PC-9 (cell line): ENCODE results near the gene TTC39A. TPM values are rescaled to one million over a fixed set of nuclear protein-coding genes. Genes with fewer than 3 reads are reported as not detected.
"Not testable (repeated sequence)": the region's sequence is repeated elsewhere in the genome, so short reads cannot be mapped to it uniquely, and the experiment has no call there.

ENCODE experiments used
- BruUV-seq: library from RNA; stranded (reverse); fragments of 400-500 nt; replicated peaks from 2 replicates; lab custom pipeline; 2021; lab: Mats Ljungman, UMichigan
- CTCF ChIA-PET: fragments of 300-600 bp; sonication (Branson Sonifier 250); formaldehyde crosslinking; loops from one replicate; lab custom pipeline; 2022; ENCODE audit warnings: antibody characterized with exemption; lab: Charles Lee
- POLR2A ChIA-PET: fragments of 300-600 bp; sonication (Branson Sonifier 250); formaldehyde crosslinking; loops from one replicate; lab custom pipeline; 2022; ENCODE audit warnings: antibody characterized with exemption; ENCODE audit not compliant: unreplicated experiment; lab: Charles Lee
- DNase-seq, 2 experiments: peaks; one replicate each; pipeline versions ENCODE4 v3.0.0 to v3.0.0-alpha.2; 2015 to 2022; ENCODE audit warnings: mixed read lengths in 1 of 2
- H2AFZ ChIP-seq: fragments of 200-600 bp; sonication (generic); 2 replicates; pipeline ENCODE4 v1.8.1; 2017; ENCODE audit warnings: antibody characterized with exemption
- H3F3A ChIP-seq: fragments of 200-600 bp; sonication (generic); 2 replicates; pipeline ENCODE4 v1.8.1; 2017; ENCODE audit warnings: antibody characterized with exemption, mild to moderate bottlenecking, low read depth; ENCODE audit not compliant: insufficient read depth
- H3K27ac ChIP-seq: fragments of 200-600 bp; sonication (generic); 2 replicates; pipeline ENCODE4 v1.6.1; 2016; ENCODE audit warnings: mixed run types
- H3K27me3 ChIP-seq: fragments of 200-600 bp; sonication (generic); 2 replicates; pipeline ENCODE4 v1.6.1; 2016; ENCODE audit warnings: low read depth, mixed run types; ENCODE audit not compliant: insufficient read depth
- H3K36me3 ChIP-seq: fragments of 200-600 bp; sonication (generic); 2 replicates; pipeline ENCODE4 v1.6.1; 2016; ENCODE audit warnings: low read depth, mixed run types
- H3K4me1 ChIP-seq: fragments of 200-600 bp; sonication (generic); replicated peaks from 2 replicates; pipeline ENCODE4 v1.6.1; 2016; ENCODE audit warnings: mixed run types; ENCODE audit not compliant: insufficient read depth
- H3K4me2 ChIP-seq: fragments of 200-600 bp; sonication (generic); 2 replicates; pipeline ENCODE4 v1.6.1; 2017; ENCODE audit warnings: mixed run types
- H3K4me3 ChIP-seq: fragments of 200-600 bp; sonication (generic); 2 replicates; pipeline ENCODE4 v1.6.1; 2016; ENCODE audit warnings: mixed run types
- H3K79me2 ChIP-seq: fragments of 200-600 bp; sonication (generic); 2 replicates; pipeline ENCODE4 v1.6.1; 2017; ENCODE audit warnings: low read depth, mixed run types
- H3K9me2 ChIP-seq: fragments of 200-600 bp; sonication (generic); 2 replicates; pipeline ENCODE4 v1.8.1; 2017; ENCODE audit warnings: mild to moderate bottlenecking; ENCODE audit not compliant: insufficient read depth
- H3K9me3 ChIP-seq: fragments of 200-600 bp; sonication (generic); 2 replicates; pipeline ENCODE4 v1.8.1; 2016; ENCODE audit warnings: low read depth; ENCODE audit not compliant: insufficient read depth
- H4K20me1 ChIP-seq: fragments of 200-600 bp; sonication (generic); 2 replicates; pipeline ENCODE4 v1.8.1; 2017; ENCODE audit not compliant: insufficient read depth
- CTCF ChIP-seq: fragments of 200-600 bp; sonication (generic); conservative IDR thresholded peaks from 2 replicates; pipeline ENCODE4 v1.6.1; 2017; ENCODE audit warnings: mixed run types, antibody characterized with exemption, mild to moderate bottlenecking, moderate library complexity
- EZH2 ChIP-seq: fragments of 200-600 bp; sonication (generic); IDR thresholded peaks from 2 replicates; pipeline ENCODE4 v1.8.0; 2017; ENCODE audit warnings: antibody characterized with exemption, low read depth
- intact Hi-C: fragments of 100-400 bp; cut with micrococcal nuclease; formaldehyde crosslinking; loops from one replicate; pipeline ENCODE4 v1.10.0; 2022; ENCODE audit not compliant: unreplicated experiment
- total RNA-seq: library from RNA; stranded (reverse); gene quantifications from 2 replicates; pipeline ENCODE4 v1.2.3, GENCODE V29; 2021

Gene TTC39A
- total RNA-seq, 1 experiment from 2014 or later, result 7.3 TPM

- ChIA-PET POLR2A (no interaction called here), CTCF (no interaction called here)
- intact Hi-C loops, result no loop called here
- peaks cover 97% of the 10 kb centered on the region for H3K79me2 ChIP-seq
- H4K20me1 ChIP-seq, result peaks cover 67% of the 10 kb centered on the region
- no peaks in the 10 kb centered on the region for H3K9me3 ChIP-seq
- H3K4me1 ChIP-seq, result peaks cover 4% of the 10 kb centered on the region
- BruUV-seq, result no TSS peak
- no peak overlapping the region for H2AFZ ChIP-seq
- no peak overlapping the region for H3K4me2 ChIP-seq
- TF ChIP-seq EZH2, result no peak
- no peak for TF ChIP-seq CTCF
- H3K36me3 ChIP-seq, result no peaks in the 10 kb centered on the region
- no peaks in the 10 kb centered on the region for H3K9me2 ChIP-seq
- H3K27ac ChIP-seq, result no peak overlapping the region
- no peak overlapping the region for H3K4me3 ChIP-seq
- 0 out of 2 replicates have a peak, but pooled peaks cover 3% of the 10 kb centered on the region for H3F3A ChIP-seq
- DNase-seq, result no peak
- H3K27me3 ChIP-seq, result no peaks in the 10 kb centered on the region
These were observed 76.7 kb downstream of the TTC39A start for GRCh38 chr1:51253691-51254090.

GRCh38 chr1:51252366-51252765 is 78.0 kb downstream of the TTC39A start:
- ChIA-PET POLR2A (interaction anchor here (0.5 kb wide), 1 partner anchor 16 kb away, joined by 3 read pairs; the partner anchor contains the start of gene RNF11), CTCF (no interaction called here)

GRCh38 chr1:51251165-51251564 is 79.2 kb downstream of the TTC39A start:
- H3K27ac ChIP-seq, BruUV-seq, H3K36me3 ChIP-seq, H3K9me3 ChIP-seq, H3K9me2 ChIP-seq, H3F3A ChIP-seq, POLR2A ChIA-PET, H3K4me2 ChIP-seq, DNase-seq, H3K4me3 ChIP-seq, H2AFZ ChIP-seq, CTCF ChIA-PET, H3K27me3 ChIP-seq, intact Hi-C loops: not testable (repeated sequence)
- Histone ChIP-seq H3K79me2 (peaks cover 99% of the 10 kb centered on the region), H4K20me1 (peaks cover 68% of the 10 kb centered on the region), H3K4me1 (peaks cover 11% of the 10 kb centered on the region)

More at GRCh38 chr1:51252366-51252765, 78.0 kb downstream of the TTC39A start:
- Histone ChIP-seq H3K4me3 (no peak overlapping the region), H3K9me3 (no peaks in the 10 kb centered on the region), H3K27me3 (no peaks in the 10 kb centered on the region), H3K27ac (no peak overlapping the region), H3K4me1 (peaks cover 5% of the 10 kb centered on the region), H3F3A (0 out of 2 replicates have a peak, but pooled peaks cover 3% of the 10 kb centered on the region), H3K79me2 (peaks cover 99% of the 10 kb centered on the region), H3K4me2 (no peak overlapping the region), H4K20me1 (peaks cover 58% of the 10 kb centered on the region), H3K9me2 (no peaks in the 10 kb centered on the region), H3K36me3 (no peaks in the 10 kb centered on the region), H2AFZ (no peak overlapping the region)
- TF ChIP-seq CTCF (no peak), EZH2 (no peak)
- intact Hi-C loops, result no loop called here
- no peak for DNase-seq
- BruUV-seq, result no TSS peak

- Histone ChIP-seq H3K4me1 (peaks cover 11% of the 10 kb centered on the region), H4K20me1 (peaks cover 63% of the 10 kb centered on the region), H3K79me2 (peaks cover 99% of the 10 kb centered on the region)
- H3K9me3 ChIP-seq, intact Hi-C loops, DNase-seq, H3K27ac ChIP-seq, H3K9me2 ChIP-seq, H3K4me3 ChIP-seq, BruUV-seq, H3K36me3 ChIP-seq, H3K27me3 ChIP-seq, H3K4me2 ChIP-seq, H2AFZ ChIP-seq, H3F3A ChIP-seq: not testable (repeated sequence)
- CTCF ChIA-PET, result interaction anchor here (0.7 kb wide), 1 partner anchor 21 kb away, joined by 5 read pairs; no protein-coding TSS in a partner anchor
- POLR2A ChIA-PET, result interaction anchor here (0.7 kb wide), 1 partner anchor 14 kb away, joined by 3 read pairs; no protein-coding TSS in a partner anchor
These were observed 79.6 kb downstream of the TTC39A start for GRCh38 chr1:51250729-51251128.
